Neural cell (in vitro differentiated cells): ENCODE data around the gene PHLDA2. TPM values are rescaled to one million over a fixed set of nuclear protein-coding genes. Genes with fewer than 3 reads are reported as not detected.

Source experiments
- H2AFZ ChIP-seq: fragments of 200-600, 300-800 bp; sonication (generic), shearing (Covaris generic); 2 replicates; pipeline ENCODE4 v1.6.0; 2014; ENCODE audit warnings: low read depth, mild to moderate bottlenecking, antibody characterized with exemption, low read length, moderate library complexity
- H3F3A ChIP-seq: fragments of 200-600 bp; shearing (Covaris generic); 2 replicates; pipeline ENCODE4 v1.6.1; 2016; ENCODE audit warnings: mild to moderate bottlenecking, moderate library complexity, mixed read lengths, antibody characterized with exemption, low read length; ENCODE audit not compliant: insufficient read depth, poor library complexity, severe bottlenecking
- H3K27ac ChIP-seq: fragments of 200-600, 300-800 bp; sonication (generic), shearing (Covaris generic); 2 replicates; pipeline ENCODE4 v1.5.1; 2014; ENCODE audit warnings: mild to moderate bottlenecking, low read length, moderate library complexity
- H3K27me3 ChIP-seq: fragments of 300-800, 200-600 bp; sonication (generic), shearing (Covaris generic); 2 replicates; pipeline ENCODE4 v1.6.0; 2014; ENCODE audit warnings: mild to moderate bottlenecking, low read depth, low read length, moderate library complexity; ENCODE audit not compliant: insufficient read depth
- H3K36me3 ChIP-seq: fragments of 300-800, 200-600 bp; sonication (generic), shearing (Covaris generic); 2 replicates; pipeline ENCODE4 v1.5.1; 2014; ENCODE audit warnings: mild to moderate bottlenecking, antibody characterized with exemption, low read length, moderate library complexity; ENCODE audit not compliant: insufficient read depth
- H3K4me2 ChIP-seq: fragments of 300-800, 200-600 bp; sonication (generic), shearing (Covaris generic); 2 replicates; pipeline ENCODE4 v1.6.0; 2014; ENCODE audit warnings: mild to moderate bottlenecking, low read length
- H3K4me3 ChIP-seq: fragments of 300-800, 200-600 bp; sonication (generic), shearing (Covaris generic); 2 replicates; pipeline ENCODE4 v1.5.1; 2014; ENCODE audit warnings: mild to moderate bottlenecking, low read length, moderate library complexity
- H3K79me2 ChIP-seq: fragments of 200-600 bp; shearing (Covaris generic); replicated peaks from 2 replicates; pipeline ENCODE4 v1.6.0; 2014; ENCODE audit warnings: mild to moderate bottlenecking, low read length, moderate library complexity; ENCODE audit not compliant: insufficient read depth
- H3K9ac ChIP-seq: fragments of 300-800, 200-600 bp; sonication (generic), shearing (Covaris generic); 2 replicates; pipeline ENCODE4 v1.6.1; 2016; ENCODE audit warnings: mild to moderate bottlenecking, low read length, mixed read lengths
- H3K9me2 ChIP-seq: fragments of 200-600 bp; shearing (Covaris generic); 2 replicates; pipeline ENCODE4 v1.6.1; 2016; ENCODE audit warnings: mild to moderate bottlenecking, low read length, mixed read lengths; ENCODE audit not compliant: insufficient read depth
- H3K9me3 ChIP-seq: fragments of 200-600, 300-800 bp; sonication (generic), shearing (Covaris generic); 2 replicates; pipeline ENCODE4 v1.6.1; 2016; ENCODE audit warnings: mild to moderate bottlenecking, mixed run types, low read length, moderate library complexity, mixed read lengths
- H4K20me1 ChIP-seq: fragments of 200-600 bp; shearing (Covaris generic); 2 replicates; pipeline ENCODE4 v1.6.1; 2016; ENCODE audit warnings: mild to moderate bottlenecking, mixed run types; ENCODE audit not compliant: insufficient read depth
- CTCF ChIP-seq: fragments of 450-650 bp; IDR thresholded peaks from 2 replicates; pipeline ENCODE4 v1.5.1; 2014; ENCODE audit warnings: antibody characterized with exemption, mild to moderate bottlenecking, moderate library complexity; ENCODE audit not compliant: poor library complexity, severe bottlenecking
- EP300 ChIP-seq: fragments of 450-650 bp; conservative IDR thresholded peaks from 2 replicates; pipeline ENCODE4 v1.6.1; 2014; ENCODE audit warnings: antibody characterized with exemption, mild to moderate bottlenecking, moderate library complexity; ENCODE audit not compliant: poor library complexity, severe bottlenecking
- EZH2 ChIP-seq: fragments of 200-600, 300-800 bp; shearing (Covaris generic), sonication (generic); IDR thresholded peaks from 2 replicates; pipeline ENCODE4 v1.6.1; 2014; ENCODE audit warnings: antibody characterized with exemption, low read length, borderline replicate concordance, mild to moderate bottlenecking; ENCODE audit not compliant: insufficient read depth, poor library complexity, severe bottlenecking
- MXI1 ChIP-seq: fragments of 450-650 bp; conservative IDR thresholded peaks from 2 replicates; pipeline ENCODE4 v1.6.1; 2014; ENCODE audit warnings: antibody characterized with exemption, mild to moderate bottlenecking; ENCODE audit not compliant: poor library complexity, severe bottlenecking
- POLR2AphosphoS5 ChIP-seq: IDR thresholded peaks from 2 replicates; pipeline ENCODE4 v1.6.1; 2012
- RAD21 ChIP-seq: fragments of 450-650 bp; conservative IDR thresholded peaks from 2 replicates; pipeline ENCODE4 v1.6.1; 2014; ENCODE audit warnings: antibody characterized with exemption, mild to moderate bottlenecking, moderate library complexity
- SMC3 ChIP-seq: fragments of 450-650 bp; conservative IDR thresholded peaks from 2 replicates; pipeline ENCODE4 v1.6.1; 2014; ENCODE audit warnings: antibody characterized with exemption, mild to moderate bottlenecking, moderate library complexity; ENCODE audit not compliant: poor library complexity
- TAF1 ChIP-seq: IDR thresholded peaks from 2 replicates; pipeline ENCODE4 v1.6.1; 2012; ENCODE audit warnings: low read depth
- polyA plus RNA-seq: library from polyadenylated mRNA; depleted of rRNA; stranded (reverse); fragments of >200 nt; gene quantifications from 2 replicates; pipeline ENCODE4 v1.2.3, GENCODE V29; 2014
- TF ChIP-seq, protein P1 (sequence below): IDR thresholded peaks from 2 replicates; pipeline ENCODE4 v1.6.1; 2012; ENCODE audit warnings: borderline replicate concordance

The PHLDA2 gene
- polyA plus RNA-seq, 1 donor from 2014 or later: not detected

- Histone ChIP-seq H3K79me2 (no peaks in the 10 kb centered on the region), H3K27me3 (no peaks in the 10 kb centered on the region), H4K20me1 (no peaks in the 10 kb centered on the region), H3K4me3 (no peak overlapping the region), H3K36me3 (no peaks in the 10 kb centered on the region), H3F3A (no peaks in the 10 kb centered on the region), H3K27ac (no peak overlapping the region), H3K4me2 (no peak overlapping the region), H3K9me3 (no peaks in the 10 kb centered on the region), H3K9ac (no peak overlapping the region), H2AFZ (no peak overlapping the region), H3K9me2 (no peaks in the 10 kb centered on the region)
- TF ChIP-seq RAD21 (no peak), EP300 (no peak), POLR2AphosphoS5 (no peak), EZH2 (no peak), MXI1 (no peak), SMC3 (no peak), TAF1 (no peak)
- TF ChIP-seq, protein P1, sequence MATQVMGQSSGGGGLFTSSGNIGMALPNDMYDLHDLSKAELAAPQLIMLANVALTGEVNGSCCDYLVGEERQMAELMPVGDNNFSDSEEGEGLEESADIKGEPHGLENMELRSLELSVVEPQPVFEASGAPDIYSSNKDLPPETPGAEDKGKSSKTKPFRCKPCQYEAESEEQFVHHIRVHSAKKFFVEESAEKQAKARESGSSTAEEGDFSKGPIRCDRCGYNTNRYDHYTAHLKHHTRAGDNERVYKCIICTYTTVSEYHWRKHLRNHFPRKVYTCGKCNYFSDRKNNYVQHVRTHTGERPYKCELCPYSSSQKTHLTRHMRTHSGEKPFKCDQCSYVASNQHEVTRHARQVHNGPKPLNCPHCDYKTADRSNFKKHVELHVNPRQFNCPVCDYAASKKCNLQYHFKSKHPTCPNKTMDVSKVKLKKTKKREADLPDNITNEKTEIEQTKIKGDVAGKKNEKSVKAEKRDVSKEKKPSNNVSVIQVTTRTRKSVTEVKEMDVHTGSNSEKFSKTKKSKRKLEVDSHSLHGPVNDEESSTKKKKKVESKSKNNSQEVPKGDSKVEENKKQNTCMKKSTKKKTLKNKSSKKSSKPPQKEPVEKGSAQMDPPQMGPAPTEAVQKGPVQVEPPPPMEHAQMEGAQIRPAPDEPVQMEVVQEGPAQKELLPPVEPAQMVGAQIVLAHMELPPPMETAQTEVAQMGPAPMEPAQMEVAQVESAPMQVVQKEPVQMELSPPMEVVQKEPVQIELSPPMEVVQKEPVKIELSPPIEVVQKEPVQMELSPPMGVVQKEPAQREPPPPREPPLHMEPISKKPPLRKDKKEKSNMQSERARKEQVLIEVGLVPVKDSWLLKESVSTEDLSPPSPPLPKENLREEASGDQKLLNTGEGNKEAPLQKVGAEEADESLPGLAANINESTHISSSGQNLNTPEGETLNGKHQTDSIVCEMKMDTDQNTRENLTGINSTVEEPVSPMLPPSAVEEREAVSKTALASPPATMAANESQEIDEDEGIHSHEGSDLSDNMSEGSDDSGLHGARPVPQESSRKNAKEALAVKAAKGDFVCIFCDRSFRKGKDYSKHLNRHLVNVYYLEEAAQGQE: no peak
Measured at GRCh38 chr11:2913019-2913431, 16.2 kb downstream of the PHLDA2 start.

GRCh38 chr11:2912498-2912897, 16.7 kb downstream of the PHLDA2 start:
- Histone ChIP-seq H3K9me3 (no peaks in the 10 kb centered on the region), H3K4me2 (no peak overlapping the region), H3K27ac (no peak overlapping the region), H3K4me3 (no peak overlapping the region), H3K27me3 (no peaks in the 10 kb centered on the region), H2AFZ (no peak overlapping the region), H3K79me2 (no peaks in the 10 kb centered on the region), H3K9me2 (no peaks in the 10 kb centered on the region), H4K20me1 (no peaks in the 10 kb centered on the region), H3K36me3 (no peaks in the 10 kb centered on the region), H3K9ac (no peak overlapping the region), H3F3A (no peaks in the 10 kb centered on the region)
- TF ChIP-seq RAD21: no peak
- TF ChIP-seq, protein P1: no peak
- TF ChIP-seq CTCF: no peak
- no peak for TF ChIP-seq SMC3
- TF ChIP-seq MXI1: no peak
- no peak for TF ChIP-seq EZH2
